ENCODE results near the gene ZFP37.
"Not testable (repeated sequence)": the region's sequence is repeated elsewhere in the genome, so short reads cannot be mapped to it uniquely, and the experiment has no call there.

The ZFP37 gene

GRCh38 chr9:113089143-113089505, 32.6 kb upstream of the ZFP37 start:
- H3K79me1 ChIP-seq (ENCODE audit: low read depth, low read length); H3K4ac ChIP-seq (ENCODE audit: low read length); H3K23ac ChIP-seq (ENCODE audit: low read depth, low read length, poor library complexity); H4K8ac ChIP-seq (ENCODE audit: low read depth, low read length); H4K91ac ChIP-seq (ENCODE audit: low read depth, low read length, poor library complexity); H3K36me3 ChIP-seq (replicated peaks in 1 of 2; ENCODE audit: control insufficient read depth in 2 of 2, insufficient read depth in 2 of 2, low read length in 2 of 2); H2BK15ac ChIP-seq (ENCODE audit: low read length); H3K18ac ChIP-seq (ENCODE audit: low read length); H2BK12ac ChIP-seq (ENCODE audit: low read length); H2AK5ac ChIP-seq (ENCODE audit: low read depth, low read length); H3K14ac ChIP-seq (ENCODE audit: low read length); H2BK120ac ChIP-seq (ENCODE audit: low read depth, low read length); H3K4me1 ChIP-seq (ENCODE audit: control insufficient read depth in 2 of 2, insufficient read depth in 1 of 2, low read depth in 1 of 2, low read length in 2 of 2); H2AFZ ChIP-seq (ENCODE audit: low read length); H3K9me3 ChIP-seq (replicated peaks in 1 of 2; ENCODE audit: control insufficient read depth in 2 of 2, insufficient read depth in 1 of 2, low read depth in 1 of 2, low read length in 2 of 2); H3K4me3 ChIP-seq (ENCODE audit: low read length in 2 of 2); H3K4me2 ChIP-seq (ENCODE audit: insufficient read depth, low read length, poor library complexity, severe bottlenecking); H2BK5ac ChIP-seq (ENCODE audit: low read length); H3K27ac ChIP-seq (replicated peaks; ENCODE audit: low read length); DNase-seq (ENCODE audit: low spot score); H3K9ac ChIP-seq (ENCODE audit: low read depth, low read length, poor library complexity): not testable (repeated sequence)
- peaks cover 0 to 19% (median 13%) of the 10 kb centered on the region in 3 experiments for H3K27me3 ChIP-seq (ENCODE audit: control insufficient read depth in 3 of 3, insufficient read depth in 3 of 3, low read depth in 1 of 3, low read length in 3 of 3)
- WGBS, 2 donors (ENCODE audit: extremely low coverage in 2 of 2, insufficient read length in 2 of 2, insufficient replicate concordance in 1 of 2), result no CpG with 5 or more reads among the region's 25 CpGs

DNA sequence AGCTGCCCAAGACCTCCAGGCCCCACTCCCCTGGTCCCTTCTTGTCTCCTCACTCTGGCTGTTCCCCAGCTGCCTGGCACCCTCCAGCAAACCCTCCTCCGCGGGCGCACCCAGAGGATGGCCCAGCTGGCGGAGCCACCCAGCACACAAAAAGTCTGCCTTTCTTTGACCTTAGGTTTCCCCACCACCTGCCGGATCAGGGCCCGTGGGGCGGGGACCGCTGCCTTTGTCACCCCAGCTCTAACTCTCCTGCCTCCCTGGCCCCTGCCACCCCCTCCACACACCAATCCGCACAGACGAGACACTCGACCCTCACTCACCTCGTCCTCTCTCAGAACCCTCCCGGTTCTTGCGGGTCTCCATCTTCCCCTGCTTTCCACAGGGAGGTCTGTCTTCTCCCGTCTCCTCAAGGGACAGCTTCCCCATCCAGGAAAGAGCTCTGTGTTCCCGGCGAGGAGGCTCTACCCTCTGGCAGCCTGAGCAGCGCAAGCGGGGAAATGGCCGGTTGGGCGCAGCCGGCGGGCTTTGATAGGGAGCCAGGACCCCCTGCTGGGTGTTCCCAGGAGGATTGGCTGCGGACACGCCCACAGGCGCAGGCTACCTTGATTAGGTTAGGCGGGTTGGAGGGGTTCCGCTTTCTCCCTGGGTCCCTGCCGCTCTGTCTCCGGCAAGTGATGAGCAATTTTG, 32.1 kb upstream of the ZFP37 start:
- not testable (repeated sequence) for H3K9me3 ChIP-seq (replicated peaks in 1 of 2; ENCODE audit: control insufficient read depth in 2 of 2, insufficient read depth in 1 of 2, low read depth in 1 of 2, low read length in 2 of 2); H3K9ac ChIP-seq (ENCODE audit: low read depth, low read length, poor library complexity); H3K4me2 ChIP-seq (ENCODE audit: insufficient read depth, low read length, poor library complexity, severe bottlenecking); H4K91ac ChIP-seq (ENCODE audit: low read depth, low read length, poor library complexity); H4K8ac ChIP-seq (ENCODE audit: low read depth, low read length); H3K4ac ChIP-seq (ENCODE audit: low read length); H2BK120ac ChIP-seq (ENCODE audit: low read depth, low read length); H3K23ac ChIP-seq (ENCODE audit: low read depth, low read length, poor library complexity); H3K36me3 ChIP-seq (replicated peaks in 1 of 2; ENCODE audit: control insufficient read depth in 2 of 2, insufficient read depth in 2 of 2, low read length in 2 of 2); H2AK5ac ChIP-seq (ENCODE audit: low read depth, low read length); H3K14ac ChIP-seq (ENCODE audit: low read length); H2BK15ac ChIP-seq (ENCODE audit: low read length); H2BK12ac ChIP-seq (ENCODE audit: low read length); H2AFZ ChIP-seq (ENCODE audit: low read length); H2BK5ac ChIP-seq (ENCODE audit: low read length); H3K18ac ChIP-seq (ENCODE audit: low read length); H3K27ac ChIP-seq (replicated peaks; ENCODE audit: low read length); H3K4me3 ChIP-seq (ENCODE audit: low read length in 2 of 2); H3K79me1 ChIP-seq (ENCODE audit: low read depth, low read length); H3K4me1 ChIP-seq (ENCODE audit: control insufficient read depth in 2 of 2, insufficient read depth in 1 of 2, low read depth in 1 of 2, low read length in 2 of 2); DNase-seq (ENCODE audit: low spot score)
- peaks cover 0 to 15% (median 13%) of the 10 kb centered on the region in 3 experiments for H3K27me3 ChIP-seq (ENCODE audit: control insufficient read depth in 3 of 3, insufficient read depth in 3 of 3, low read depth in 1 of 3, low read length in 3 of 3)
- WGBS, 2 donors (ENCODE audit: extremely low coverage in 2 of 2, insufficient read length in 2 of 2, insufficient replicate concordance in 1 of 2), result no CpG with 5 or more reads among the region's 30 CpGs

DNA sequence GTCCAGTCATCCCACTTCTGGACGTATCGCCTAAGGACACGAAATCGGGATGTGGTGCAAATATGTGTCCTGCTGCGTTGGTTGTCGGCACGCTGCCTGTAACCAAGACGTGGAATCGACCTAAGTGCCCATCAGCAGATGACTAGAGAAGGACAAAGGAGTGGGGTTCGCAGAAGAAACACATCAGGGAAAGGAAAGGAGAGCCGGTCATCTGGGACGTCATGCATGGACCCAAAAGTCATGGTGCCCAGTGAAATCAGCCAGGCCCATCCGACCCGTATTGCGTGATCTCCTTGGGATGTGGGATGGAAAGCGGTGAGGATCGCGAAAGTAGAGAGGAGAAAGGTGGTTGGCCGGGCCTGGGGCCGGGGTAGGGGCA, 6.4 kb upstream of the ZFP37 start:
- H4K8ac ChIP-seq (ENCODE audit: low read depth, low read length), result not testable (repeated sequence)

DNA sequence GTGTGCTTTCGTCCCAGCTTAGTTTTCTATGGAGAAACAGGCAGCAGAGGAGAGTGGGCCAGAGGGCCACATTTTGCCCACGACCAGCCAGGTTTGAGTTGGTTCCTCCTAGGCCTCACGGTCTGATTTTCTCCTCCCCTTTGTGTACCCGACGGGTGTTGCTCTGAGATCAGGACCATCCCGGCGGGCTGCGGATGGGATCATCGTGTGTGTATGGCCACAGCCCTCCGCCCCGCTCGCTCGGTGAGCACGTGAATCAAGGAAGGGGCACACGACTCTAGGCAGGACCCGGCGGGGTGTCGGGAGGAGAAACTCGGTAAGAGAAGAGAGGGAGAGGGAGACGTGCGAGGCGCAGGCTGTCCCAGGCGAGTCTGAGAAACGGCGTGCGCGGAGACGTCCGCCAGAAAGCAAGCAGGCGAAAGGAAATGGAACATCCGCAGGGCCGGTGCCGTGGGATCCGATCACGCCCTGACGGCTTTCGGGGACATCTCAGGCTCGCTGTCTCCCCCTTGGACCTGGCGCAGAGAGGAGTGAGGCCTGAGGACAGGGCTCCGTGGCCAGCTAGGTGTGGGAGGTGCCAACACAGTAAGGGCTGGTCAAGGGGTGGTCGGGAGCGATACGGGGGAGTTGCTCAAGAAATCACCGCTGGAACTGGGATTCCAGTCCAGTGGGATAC, 5.9 kb upstream of the ZFP37 start:
- H2BK12ac ChIP-seq (ENCODE audit: low read length); H2BK15ac ChIP-seq (ENCODE audit: low read length); H2AK5ac ChIP-seq (ENCODE audit: low read depth, low read length); H2BK5ac ChIP-seq (ENCODE audit: low read length); H3K4me1 ChIP-seq (ENCODE audit: control insufficient read depth in 2 of 2, insufficient read depth in 1 of 2, low read depth in 1 of 2, low read length in 2 of 2); DNase-seq (ENCODE audit: low spot score); H3K4ac ChIP-seq (ENCODE audit: low read length); H3K27ac ChIP-seq (replicated peaks; ENCODE audit: low read length); H3K9ac ChIP-seq (ENCODE audit: low read depth, low read length, poor library complexity); H2AFZ ChIP-seq (ENCODE audit: low read length); H3K79me1 ChIP-seq (ENCODE audit: low read depth, low read length); H3K4me3 ChIP-seq (ENCODE audit: low read length in 2 of 2); H2BK120ac ChIP-seq (ENCODE audit: low read depth, low read length); H3K36me3 ChIP-seq (replicated peaks in 1 of 2; ENCODE audit: control insufficient read depth in 2 of 2, insufficient read depth in 2 of 2, low read length in 2 of 2); H3K18ac ChIP-seq (ENCODE audit: low read length); H3K4me2 ChIP-seq (ENCODE audit: insufficient read depth, low read length, poor library complexity, severe bottlenecking); H3K23ac ChIP-seq (ENCODE audit: low read depth, low read length, poor library complexity); H4K8ac ChIP-seq (ENCODE audit: low read depth, low read length); H4K91ac ChIP-seq (ENCODE audit: low read depth, low read length, poor library complexity); H3K14ac ChIP-seq (ENCODE audit: low read length): not testable (repeated sequence)
- H3K27me3 ChIP-seq (ENCODE audit: control insufficient read depth in 3 of 3, insufficient read depth in 3 of 3, low read depth in 1 of 3, low read length in 3 of 3), result peaks cover 13 to 33% (median 25%) of the 10 kb centered on the region in 3 experiments
- no CpG with 5 or more reads among the region's 44 CpGs for WGBS, 2 donors (ENCODE audit: extremely low coverage in 2 of 2, insufficient read length in 2 of 2, insufficient replicate concordance in 1 of 2)
- H3K9me3 ChIP-seq (replicated peaks in 1 of 2; ENCODE audit: control insufficient read depth in 2 of 2, insufficient read depth in 1 of 2, low read depth in 1 of 2, low read length in 2 of 2), result peaks cover 15 to 31% of the 10 kb centered on the region in 2 donors

More for the DNA sequence above, 6.4 kb upstream of the ZFP37 start:
- H3K14ac ChIP-seq (ENCODE audit: low read length); H2BK15ac ChIP-seq (ENCODE audit: low read length); H2BK5ac ChIP-seq (ENCODE audit: low read length); H3K4me1 ChIP-seq (ENCODE audit: control insufficient read depth in 2 of 2, insufficient read depth in 1 of 2, low read depth in 1 of 2, low read length in 2 of 2); H3K18ac ChIP-seq (ENCODE audit: low read length); H3K79me1 ChIP-seq (ENCODE audit: low read depth, low read length); H3K4me2 ChIP-seq (ENCODE audit: insufficient read depth, low read length, poor library complexity, severe bottlenecking); H3K27ac ChIP-seq (replicated peaks; ENCODE audit: low read length); H4K91ac ChIP-seq (ENCODE audit: low read depth, low read length, poor library complexity); H2BK12ac ChIP-seq (ENCODE audit: low read length); H2AFZ ChIP-seq (ENCODE audit: low read length); H3K4ac ChIP-seq (ENCODE audit: low read length); H2AK5ac ChIP-seq (ENCODE audit: low read depth, low read length); H3K23ac ChIP-seq (ENCODE audit: low read depth, low read length, poor library complexity); H3K9ac ChIP-seq (ENCODE audit: low read depth, low read length, poor library complexity); DNase-seq (ENCODE audit: low spot score); H3K4me3 ChIP-seq (ENCODE audit: low read length in 2 of 2); H3K36me3 ChIP-seq (replicated peaks in 1 of 2; ENCODE audit: control insufficient read depth in 2 of 2, insufficient read depth in 2 of 2, low read length in 2 of 2); H2BK120ac ChIP-seq (ENCODE audit: low read depth, low read length): not testable (repeated sequence)
- H3K27me3 ChIP-seq (ENCODE audit: control insufficient read depth in 3 of 3, insufficient read depth in 3 of 3, low read depth in 1 of 3, low read length in 3 of 3), result peaks cover 13 to 33% (median 25%) of the 10 kb centered on the region in 3 experiments
- WGBS, 2 donors (ENCODE audit: extremely low coverage in 2 of 2, insufficient read length in 2 of 2, insufficient replicate concordance in 1 of 2), result no CpG with 5 or more reads among the region's 20 CpGs
- peaks cover 13 to 26% of the 10 kb centered on the region in 2 donors for H3K9me3 ChIP-seq (replicated peaks in 1 of 2; ENCODE audit: control insufficient read depth in 2 of 2, insufficient read depth in 1 of 2, low read depth in 1 of 2, low read length in 2 of 2)

Data from neuronal stem cell (in vitro differentiated cells).